Tibial nerve (tissue), 4 donors: ENCODE data around the gene STRIP1.

Experiments used
- EP300 ChIP-seq, 2 donors: sonication (generic); formaldehyde crosslinking; IDR thresholded peaks; one replicate each; pipeline ENCODE4 v1.6.1; 2017; ENCODE audit warnings: antibody characterized with exemption in 2 of 2, mild to moderate bottlenecking in 1 of 2
- POLR2A ChIP-seq, 2 donors: fragments of 450-650 bp; IDR thresholded peaks; one replicate each; pipeline ENCODE4 v1.6.1; 2017; ENCODE audit warnings: antibody characterized with exemption in 2 of 2, mild to moderate bottlenecking in 2 of 2, moderate library complexity in 2 of 2
- TF ChIP-seq, protein P1 (sequence below), 5 experiments: fragments of 200-600 bp in 3 of 5; fragments of 450-650 bp in 2 of 5; sonication (generic) in 3 of 5; IDR thresholded peaks; one replicate each; pipeline ENCODE4 v1.5.1; 2016 to 2019; ENCODE audit warnings: antibody characterized with exemption in 5 of 5, mild to moderate bottlenecking in 3 of 5, moderate library complexity in 2 of 5

DNA sequence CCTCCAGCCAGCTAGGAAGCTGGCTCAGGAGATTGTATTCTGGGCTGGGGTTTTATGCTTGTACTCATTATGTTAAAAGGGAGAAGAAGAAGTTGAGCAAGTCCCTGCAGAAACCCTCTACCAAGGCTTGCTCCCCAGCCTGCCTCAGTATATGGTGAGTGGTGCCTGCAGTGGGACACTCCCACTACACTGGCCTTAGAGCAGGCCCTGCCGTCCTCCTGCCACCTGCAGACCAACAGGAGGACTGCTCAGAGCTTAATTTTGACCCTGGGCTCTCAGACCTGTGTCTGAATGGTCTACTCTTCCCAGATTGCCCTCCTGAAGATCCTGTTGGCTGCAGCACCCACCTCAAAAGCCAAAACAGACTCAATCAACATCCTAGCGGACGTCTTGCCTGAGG, 13.0 kb downstream of the STRIP1 start:
- TF ChIP-seq, protein P1, sequence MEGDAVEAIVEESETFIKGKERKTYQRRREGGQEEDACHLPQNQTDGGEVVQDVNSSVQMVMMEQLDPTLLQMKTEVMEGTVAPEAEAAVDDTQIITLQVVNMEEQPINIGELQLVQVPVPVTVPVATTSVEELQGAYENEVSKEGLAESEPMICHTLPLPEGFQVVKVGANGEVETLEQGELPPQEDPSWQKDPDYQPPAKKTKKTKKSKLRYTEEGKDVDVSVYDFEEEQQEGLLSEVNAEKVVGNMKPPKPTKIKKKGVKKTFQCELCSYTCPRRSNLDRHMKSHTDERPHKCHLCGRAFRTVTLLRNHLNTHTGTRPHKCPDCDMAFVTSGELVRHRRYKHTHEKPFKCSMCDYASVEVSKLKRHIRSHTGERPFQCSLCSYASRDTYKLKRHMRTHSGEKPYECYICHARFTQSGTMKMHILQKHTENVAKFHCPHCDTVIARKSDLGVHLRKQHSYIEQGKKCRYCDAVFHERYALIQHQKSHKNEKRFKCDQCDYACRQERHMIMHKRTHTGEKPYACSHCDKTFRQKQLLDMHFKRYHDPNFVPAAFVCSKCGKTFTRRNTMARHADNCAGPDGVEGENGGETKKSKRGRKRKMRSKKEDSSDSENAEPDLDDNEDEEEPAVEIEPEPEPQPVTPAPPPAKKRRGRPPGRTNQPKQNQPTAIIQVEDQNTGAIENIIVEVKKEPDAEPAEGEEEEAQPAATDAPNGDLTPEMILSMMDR (IDR thresholded peaks at IDR 0.05), result no peak
- TF ChIP-seq POLR2A (IDR thresholded peaks at IDR 0.05), result no peak
- TF ChIP-seq EP300 (IDR thresholded peaks at IDR 0.05), result no peak
